Measurements from ENCODE around the gene ABCC2.
"Not testable (repeated sequence)": the region's sequence is repeated elsewhere in the genome, so short reads cannot be mapped to it uniquely, and the experiment has no call there.

ABCC2 gene

DNA sequence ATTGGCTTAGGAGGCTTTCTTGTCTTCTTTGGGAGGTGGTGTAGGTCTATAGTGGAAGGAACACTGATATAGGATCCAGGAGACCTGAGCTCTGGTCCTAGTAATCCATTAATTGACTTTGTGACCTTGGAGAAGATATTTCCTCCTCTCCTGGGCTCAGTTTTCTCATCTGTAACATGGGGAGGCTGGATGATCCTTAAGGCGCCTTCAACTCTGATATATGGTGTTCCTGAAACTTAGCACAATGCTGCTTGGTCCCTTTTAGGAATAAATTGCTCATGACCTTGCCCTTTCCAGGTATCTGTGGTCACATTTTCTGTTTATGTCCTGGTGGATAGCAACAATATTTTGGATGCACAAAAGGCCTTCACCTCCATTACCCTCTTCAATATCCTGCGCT lies 25.3 kb downstream of the ABCC2 start:
- no peak overlapping the region for H3K4me3 ChIP-seq (ENCODE audit: low read depth, low read length)

DNA sequence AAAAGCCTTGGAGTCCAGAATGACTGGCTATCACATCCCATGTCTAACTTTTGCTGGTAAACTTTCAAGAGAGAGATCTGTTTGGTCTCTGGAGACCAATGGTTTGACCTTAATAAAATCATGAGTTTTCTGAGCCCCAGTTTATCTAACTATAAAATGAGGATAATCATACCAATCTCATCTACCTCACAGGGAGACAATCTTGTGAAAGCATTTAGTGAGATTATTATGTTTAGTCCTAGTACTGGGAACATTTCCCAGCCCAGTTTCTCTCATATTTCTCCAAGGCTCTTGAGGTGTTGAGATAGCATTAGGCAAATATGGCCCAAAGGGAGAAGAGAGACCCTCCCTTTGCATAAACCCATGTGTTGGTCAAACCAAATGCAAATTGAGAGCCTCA lies 25.8 kb downstream of the ABCC2 start:
- no peak overlapping the region for H3K4me3 ChIP-seq (ENCODE audit: low read depth, low read length)

DNA sequence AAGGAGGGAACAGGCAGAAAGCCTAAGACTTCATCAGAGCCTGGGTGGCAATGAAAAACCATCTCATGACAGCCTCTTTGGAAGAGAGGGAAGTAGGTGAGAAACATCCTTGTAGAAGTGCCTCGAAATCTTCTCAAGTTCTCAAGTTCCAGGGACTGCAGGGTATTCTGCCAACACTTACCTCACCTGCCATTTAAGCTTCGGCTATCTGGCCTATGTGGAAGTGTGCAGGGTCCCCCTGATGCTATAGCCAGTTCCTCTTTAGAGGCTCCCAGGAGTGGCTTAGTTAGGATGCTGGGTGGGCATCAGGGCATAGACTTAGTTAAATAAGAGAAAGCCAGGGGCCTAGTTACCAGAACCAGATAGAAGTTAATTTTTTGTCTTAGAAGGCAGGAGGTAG lies 27.0 kb downstream of the ABCC2 start:
- no peak overlapping the region for H3K4me3 ChIP-seq (ENCODE audit: low read depth, low read length)

DNA sequence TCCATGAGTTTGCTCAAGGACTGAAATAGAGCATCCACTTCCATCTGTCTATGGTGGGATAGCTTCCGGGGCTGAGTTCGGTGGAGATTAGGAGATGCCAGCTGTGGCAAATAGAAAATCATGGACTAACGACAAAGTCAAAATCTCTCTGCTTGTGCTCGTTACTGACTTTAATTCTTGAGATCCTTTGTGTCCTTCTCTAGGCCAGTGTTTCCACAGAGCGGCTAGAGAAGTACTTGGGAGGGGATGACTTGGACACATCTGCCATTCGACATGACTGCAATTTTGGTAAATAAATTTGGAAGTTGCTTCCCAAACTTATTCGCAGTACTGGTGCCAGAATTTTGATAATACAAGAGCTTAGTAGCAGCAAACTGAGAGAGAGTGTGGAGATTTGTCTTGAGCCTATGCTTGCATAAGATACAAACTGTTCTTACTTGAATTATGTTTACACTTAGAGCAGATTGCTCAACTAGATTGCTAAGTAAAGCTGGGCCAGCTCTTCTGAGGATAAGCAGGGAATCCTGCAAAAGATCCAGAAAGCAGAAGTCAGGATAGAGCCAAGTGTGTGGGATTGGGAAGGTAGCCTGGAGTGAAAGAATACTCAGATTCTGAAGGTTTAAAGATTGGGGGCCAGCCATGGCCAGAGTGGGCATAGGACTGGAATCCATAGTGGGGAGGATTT lies 27.6 kb downstream of the ABCC2 start:
- no peak overlapping the region for H3K4me3 ChIP-seq (ENCODE audit: low read depth, low read length)

DNA sequence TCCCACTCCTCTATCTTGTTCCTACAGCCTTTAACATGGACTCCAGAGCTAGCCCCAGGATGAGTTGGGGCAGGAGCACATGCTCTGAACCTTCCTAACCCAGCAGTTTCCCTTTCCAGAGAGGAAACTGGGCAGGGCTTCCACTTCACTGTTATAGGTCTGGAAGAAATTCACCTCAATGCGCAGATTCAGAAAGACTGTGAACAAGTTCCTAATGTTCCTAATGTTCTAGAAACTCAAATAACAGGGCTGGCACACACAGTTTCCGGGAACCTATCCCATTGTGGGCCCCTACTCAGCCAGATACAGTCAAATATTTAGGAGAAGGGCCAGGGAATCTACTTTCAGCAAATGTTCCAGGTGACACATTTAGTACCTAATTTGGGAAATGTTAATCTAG lies 29.7 kb downstream of the ABCC2 start:
- no peak overlapping the region for H3K4me3 ChIP-seq (ENCODE audit: low read depth, low read length)

DNA sequence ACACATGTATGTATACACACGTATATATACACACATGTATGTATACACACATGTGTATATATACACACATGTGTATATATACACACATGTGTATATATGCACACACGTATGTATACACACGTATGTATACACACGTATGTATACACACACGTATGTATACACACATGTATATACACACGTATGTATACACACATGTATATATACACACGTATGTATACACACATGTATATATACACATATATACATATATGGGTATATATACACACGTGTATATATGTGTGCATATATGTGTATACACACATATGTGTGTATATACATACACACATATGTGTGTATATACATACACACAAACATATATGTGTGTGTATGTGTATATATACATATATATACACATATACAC lies 31.7 kb downstream of the ABCC2 start:
- no peak overlapping the region for H3K4me3 ChIP-seq (ENCODE audit: low read depth, low read length)

DNA sequence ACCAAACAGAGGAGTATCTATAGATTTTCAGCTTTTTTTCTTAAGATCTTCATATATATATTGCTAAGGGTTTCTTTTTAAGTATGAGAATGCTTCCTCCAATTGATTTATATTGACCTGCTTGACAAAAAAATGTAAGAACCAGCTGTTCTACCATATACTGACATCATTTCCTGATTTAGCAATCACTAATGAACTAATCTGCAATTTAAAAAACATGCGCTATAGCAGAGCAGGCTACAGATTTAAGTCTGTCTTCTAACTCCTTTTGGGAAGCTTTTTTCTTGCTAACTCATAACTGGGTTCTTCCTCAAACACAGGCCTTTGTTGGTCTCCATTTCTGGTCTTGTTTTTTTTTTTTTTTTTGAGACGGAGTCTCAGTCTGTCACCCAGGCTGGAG lies 33.2 kb downstream of the ABCC2 start:
- no peak overlapping the region for H3K4me3 ChIP-seq (ENCODE audit: low read depth, low read length)

DNA sequence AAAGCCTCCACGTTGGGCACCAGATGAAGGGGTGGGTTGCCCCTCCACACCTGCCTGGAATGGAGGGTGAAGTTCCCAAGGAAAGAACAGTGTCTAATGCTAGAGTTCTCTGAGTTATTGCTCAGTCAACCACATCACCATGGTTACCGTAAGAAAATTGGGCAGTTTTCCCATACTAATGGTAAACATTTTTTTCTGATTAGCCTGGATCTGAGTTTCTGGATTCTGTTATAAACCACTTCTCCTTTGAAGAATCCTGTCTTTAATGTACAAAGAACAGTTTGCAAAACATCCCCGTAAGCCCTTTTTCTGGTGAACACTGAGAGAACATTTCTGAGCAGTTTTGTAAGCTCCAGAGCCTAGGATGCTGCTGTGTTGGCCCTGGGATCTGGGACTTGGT lies 45.5 kb downstream of the ABCC2 start:
- no peak overlapping the region for H3K4me3 ChIP-seq (ENCODE audit: low read depth, low read length)

DNA sequence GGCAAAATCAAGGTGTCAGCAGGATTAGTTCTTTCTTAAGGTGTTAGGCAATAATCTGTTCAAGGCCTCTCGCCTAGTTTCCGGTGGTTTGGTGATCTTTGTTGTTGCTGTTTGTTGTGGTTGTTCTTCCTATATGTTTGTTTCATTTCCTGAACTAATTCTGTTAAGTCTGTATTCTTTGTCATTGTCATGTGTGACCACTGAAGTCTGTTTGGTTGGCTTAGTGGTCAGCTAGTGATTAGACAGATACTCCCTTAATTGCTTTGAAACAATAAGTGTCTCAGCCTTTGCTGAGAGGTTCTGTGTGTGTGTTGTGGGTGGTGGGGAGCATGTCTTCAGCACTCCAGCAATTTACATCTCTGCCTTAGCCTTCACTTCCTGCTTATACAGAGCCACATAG lies 46.0 kb downstream of the ABCC2 start:
- H3K4me3 ChIP-seq (ENCODE audit: low read depth, low read length) = no peak overlapping the region

DNA sequence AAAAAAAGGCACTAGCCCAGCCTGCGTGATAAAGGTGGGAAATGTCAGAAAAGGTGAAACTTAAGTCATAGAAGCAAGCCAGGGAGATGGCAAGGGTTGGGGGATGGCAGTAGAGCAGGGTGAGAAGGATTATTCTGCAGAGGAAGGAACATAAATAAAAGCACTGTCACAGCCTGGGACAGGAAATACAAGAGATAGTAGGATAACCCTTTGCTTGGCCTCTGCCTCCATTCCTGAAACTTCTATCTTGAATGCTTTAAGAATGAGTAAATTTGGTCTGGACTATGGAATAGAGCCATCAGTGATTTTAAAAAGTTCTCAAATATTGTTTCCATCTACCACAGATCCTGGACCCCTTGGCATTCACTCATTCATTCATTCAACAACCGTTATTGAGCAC lies 50.0 kb downstream of the ABCC2 start:
- no peak overlapping the region for H3K4me3 ChIP-seq (ENCODE audit: low read depth, low read length)

DNA sequence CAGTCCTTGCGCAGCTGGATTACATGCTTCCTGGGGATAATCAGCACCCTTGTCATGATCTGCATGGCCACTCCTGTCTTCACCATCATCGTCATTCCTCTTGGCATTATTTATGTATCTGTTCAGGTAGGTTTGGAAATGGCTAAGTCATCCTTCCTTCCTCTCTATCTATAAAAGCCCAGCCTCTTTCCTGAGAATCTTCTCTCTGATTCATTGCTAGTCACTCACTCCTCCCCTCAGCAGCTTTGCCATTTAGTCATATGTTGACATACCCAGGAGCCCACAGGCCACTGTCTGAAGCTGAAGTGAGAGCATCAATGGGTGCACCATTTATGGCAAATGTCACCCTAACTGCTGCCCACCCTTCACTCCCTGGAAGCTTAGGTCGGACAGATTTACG lies 52.0 kb downstream of the ABCC2 start:
- H3K4me3 ChIP-seq (ENCODE audit: low read depth, low read length) = no peak overlapping the region

DNA sequence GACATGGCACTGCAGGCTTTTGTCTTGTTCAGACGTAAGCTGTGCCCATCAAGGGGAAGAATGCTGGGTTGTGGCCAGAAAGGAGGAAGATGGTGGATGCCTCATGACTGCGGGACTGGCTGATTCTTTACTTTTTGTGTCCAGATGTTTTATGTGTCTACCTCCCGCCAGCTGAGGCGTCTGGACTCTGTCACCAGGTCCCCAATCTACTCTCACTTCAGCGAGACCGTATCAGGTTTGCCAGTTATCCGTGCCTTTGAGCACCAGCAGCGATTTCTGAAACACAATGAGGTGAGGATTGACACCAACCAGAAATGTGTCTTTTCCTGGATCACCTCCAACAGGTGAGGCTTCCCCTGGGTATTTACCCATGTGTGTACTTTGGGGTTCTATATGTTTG lies 53.5 kb downstream of the ABCC2 start:
- no peak overlapping the region for H3K4me3 ChIP-seq (ENCODE audit: low read depth, low read length)

DNA sequence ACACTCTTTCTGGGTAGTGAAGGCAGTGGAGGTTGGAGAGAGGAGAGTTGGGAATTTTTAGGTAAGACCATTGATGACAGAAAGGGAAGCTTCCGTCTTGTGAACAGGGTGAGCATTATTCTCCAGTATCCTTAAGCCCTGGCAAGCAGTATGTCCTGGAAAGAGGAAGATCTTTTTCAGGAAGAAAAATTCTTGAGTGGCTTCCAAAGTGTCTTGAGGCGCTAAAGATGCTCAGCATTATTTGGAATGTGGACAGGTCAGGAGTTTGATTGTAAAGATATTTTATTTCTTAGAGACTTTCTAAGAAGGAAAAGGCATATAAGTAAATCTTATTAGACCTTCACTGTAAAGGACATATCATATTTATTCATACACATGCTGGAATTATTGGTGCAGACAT lies 54.3 kb downstream of the ABCC2 start:
- H3K4me3 ChIP-seq (ENCODE audit: low read depth, low read length) = no peak overlapping the region

DNA sequence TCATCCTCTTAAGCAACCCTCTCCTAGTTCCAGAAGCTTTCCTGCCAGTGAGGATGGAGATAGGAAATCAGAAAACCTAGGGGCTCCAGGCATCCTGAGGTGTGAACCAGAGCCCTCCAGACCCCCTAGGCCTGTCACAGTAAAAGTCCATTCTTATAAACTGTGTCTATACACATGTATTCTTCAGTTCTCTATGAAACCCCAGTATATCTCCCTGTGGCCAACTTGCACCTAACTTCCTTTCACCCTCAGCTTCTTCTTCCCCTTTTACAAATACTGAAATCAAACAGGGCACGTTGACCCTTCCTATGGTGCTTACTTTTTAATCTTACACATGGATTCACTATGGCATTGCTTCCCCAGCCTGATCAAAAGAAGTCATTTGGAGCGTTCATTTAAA lies 58.4 kb downstream of the ABCC2 start:
- not testable (repeated sequence) for H3K4me3 ChIP-seq (ENCODE audit: low read depth, low read length)

DNA sequence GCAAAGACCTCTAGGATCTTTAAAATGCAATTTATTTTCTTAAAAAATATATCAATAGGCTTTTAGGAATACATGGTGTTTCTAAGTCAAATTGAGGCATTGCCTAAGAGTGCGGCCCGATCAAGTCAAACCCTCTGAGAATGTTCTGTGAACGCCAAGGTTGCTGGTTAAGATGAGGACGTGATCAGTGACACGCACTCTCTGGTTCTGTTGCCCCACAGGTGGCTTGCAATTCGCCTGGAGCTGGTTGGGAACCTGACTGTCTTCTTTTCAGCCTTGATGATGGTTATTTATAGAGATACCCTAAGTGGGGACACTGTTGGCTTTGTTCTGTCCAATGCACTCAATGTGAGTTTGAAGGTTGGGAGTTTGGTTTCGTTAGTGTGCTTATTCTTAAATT lies 59.3 kb downstream of the ABCC2 start:
- no peak overlapping the region for H3K4me3 ChIP-seq (ENCODE audit: low read depth, low read length)

DNA sequence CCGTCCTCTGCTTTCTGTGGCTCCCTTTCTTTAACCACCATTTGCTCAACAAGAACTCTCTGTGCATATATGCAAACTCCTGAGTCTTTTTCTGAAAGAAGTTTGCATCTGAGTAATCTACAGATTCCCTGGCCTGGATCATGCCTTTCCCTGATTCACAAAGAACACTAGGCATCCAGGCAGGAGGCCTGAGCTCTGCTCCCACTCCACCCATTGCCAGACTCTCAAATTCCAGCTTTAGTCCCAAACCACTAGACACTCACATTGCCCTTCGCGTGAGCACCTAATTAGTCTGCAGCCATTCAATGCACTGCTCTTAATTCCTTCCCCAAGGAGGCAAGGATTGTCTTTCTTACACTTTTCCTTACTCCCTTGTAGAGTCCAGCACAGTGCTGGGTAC lies 60.9 kb downstream of the ABCC2 start:
- no peak overlapping the region for H3K4me3 ChIP-seq (ENCODE audit: low read depth, low read length)

DNA sequence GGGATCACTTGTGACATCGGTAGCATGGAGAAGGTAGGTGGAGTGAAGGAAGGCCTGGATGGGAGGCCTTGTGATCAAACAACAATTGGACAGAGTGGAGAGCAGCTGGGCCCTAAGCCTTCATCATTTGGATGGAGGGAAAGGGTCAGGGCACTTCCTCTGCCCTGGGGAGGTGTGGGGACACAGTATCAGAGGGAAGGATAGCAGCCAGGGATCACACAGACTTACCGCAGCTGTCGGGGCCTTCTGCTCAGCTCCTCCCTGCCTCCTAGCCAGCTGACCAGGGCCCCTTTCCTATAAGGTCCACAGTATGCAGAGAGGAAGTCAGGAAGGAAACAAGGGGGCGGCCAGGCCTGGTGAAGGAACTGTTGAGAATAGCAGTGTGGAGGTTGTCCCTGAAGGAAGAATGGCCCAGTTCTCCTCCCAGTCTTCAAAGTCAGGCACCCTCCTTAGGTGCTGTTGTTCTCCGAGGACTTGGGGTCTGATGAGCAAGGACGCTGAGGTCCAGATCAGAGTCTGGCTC lies 62.1 kb downstream of the ABCC2 start:
- H3K4me3 ChIP-seq (ENCODE audit: low read depth, low read length) = no peak overlapping the region

DNA sequence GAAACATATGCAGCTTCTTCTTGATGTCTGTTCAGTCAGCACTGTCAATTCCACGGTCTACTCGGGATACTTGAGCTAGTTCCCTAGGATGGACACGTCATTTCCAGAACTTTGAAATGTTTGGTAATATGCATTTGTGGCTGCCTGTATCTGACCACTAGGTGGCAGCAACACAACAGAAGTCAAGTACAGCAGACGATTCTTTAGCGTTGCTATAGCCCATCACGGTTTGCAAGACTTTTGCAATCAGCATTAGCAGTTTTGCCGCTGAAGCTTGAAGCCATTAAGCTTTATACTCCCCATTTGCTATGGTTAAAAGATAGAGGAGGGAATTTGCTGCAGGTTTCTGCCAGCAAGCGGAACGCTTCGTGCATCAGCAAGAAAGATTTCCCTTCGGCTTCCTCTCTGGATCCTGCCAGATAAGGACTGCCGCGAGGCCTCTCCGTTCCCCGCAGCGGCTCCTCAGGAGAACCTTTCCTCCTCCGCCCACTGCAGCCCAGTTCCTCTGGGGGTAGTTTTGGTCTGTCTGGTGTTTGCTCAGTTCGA lies 63.5 kb downstream of the ABCC2 start:
- no peak overlapping the region for H3K4me3 ChIP-seq (ENCODE audit: low read depth, low read length)

DNA sequence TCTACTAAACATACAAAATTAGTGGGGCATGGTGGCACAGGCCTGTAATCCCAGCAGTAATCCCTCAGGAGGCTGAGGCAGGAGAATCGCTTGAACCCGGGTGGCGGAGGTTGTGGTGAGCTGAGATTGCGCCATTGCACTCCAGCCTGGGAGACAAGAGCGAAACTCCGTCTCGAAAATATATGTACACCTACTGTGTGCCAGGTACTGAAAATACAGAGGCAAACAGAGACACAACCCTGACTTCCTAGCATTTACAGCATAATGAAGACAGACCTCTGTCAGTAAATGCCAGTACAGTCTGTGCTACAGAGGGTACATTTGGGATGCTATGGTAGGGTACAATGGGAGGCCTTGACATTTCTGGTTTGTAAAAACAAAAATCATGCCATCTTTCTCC lies 66.6 kb downstream of the ABCC2 start:
- H3K4me3 ChIP-seq (ENCODE audit: low read depth, low read length) = no peak overlapping the region

DNA sequence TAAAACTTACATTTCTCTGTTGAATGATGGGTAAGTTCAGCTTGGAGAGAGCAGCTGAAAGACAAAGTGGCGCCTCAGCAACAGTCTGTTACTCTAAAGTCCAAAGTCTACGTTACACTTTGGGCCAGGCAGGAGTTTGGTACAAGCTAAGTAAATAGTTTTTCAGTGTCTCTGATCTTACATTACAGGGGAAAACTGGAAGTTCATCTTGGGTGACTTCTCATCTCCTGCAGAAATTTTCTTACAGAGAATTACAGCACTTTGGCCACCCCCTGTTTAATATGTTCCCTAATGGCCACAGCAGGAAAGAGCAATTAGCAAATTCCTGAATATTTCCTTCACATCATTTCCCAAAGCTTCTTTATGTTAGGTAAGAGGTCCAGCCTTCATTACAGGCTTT lies 67.1 kb downstream of the ABCC2 start:
- H3K4me3 ChIP-seq (ENCODE audit: low read depth, low read length) = no peak overlapping the region

DNA sequence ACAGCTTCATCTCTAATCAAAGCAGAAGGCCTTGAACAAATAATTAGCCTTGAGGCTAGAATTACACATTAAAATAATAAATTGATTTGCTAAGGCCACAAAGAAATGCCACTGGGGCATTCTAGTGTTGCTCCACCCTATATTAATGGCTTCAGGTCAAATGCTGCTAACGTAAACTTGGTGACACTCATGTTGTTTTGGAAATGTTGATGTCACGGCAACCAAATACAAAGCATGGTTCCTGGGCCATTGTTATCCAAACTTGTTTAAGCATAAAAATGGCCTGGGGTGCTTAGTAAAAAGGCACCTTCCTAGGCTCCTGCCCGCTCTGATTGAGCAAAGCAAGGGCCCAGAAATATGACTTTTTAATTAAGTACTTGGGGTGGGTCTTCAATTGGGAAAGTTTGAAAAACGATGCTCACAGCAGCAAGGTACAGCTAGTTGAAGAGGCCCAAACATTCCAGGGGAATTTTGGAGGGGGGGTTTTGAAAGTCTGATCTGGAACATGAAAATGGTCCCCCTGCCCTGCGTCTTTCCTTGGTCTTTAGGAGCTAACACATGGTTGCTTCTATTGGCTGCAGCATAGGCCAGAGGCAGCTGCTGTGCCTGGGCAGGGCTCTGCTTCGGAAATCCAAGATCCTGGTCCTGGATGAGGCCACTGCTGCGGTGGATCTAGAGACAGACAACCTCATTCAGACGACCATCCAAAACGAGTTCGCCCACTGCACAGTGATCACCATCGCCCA lies 67.8 kb downstream of the ABCC2 start:
- H3K4me3 ChIP-seq (ENCODE audit: low read depth, low read length) = no peak overlapping the region

DNA sequence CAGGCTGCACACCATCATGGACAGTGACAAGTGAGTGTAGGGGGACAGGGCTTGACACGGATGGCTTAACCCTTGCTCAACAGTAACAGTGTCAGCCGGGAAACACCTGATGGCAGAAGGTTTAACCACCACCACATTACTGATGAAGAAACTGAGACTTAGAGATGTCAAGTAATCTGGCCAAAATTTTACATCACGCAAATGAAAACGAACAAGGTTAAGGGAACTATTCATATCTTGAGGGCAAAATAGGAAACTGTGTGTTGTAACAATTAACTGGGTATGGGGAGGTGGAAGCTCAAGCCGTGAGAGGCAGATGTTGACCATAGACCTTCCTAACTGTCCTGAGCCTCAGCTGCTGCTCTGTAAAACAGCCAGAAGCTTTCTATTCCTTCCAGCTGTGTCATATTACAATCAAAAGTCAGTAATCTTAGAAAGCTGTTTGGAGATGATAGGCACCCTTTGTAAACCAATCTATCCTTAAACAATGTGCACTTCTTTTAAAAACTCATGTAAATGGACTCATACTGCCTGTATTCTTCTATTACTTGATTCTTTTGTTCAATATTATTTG lies 68.4 kb downstream of the ABCC2 start:
- no peak overlapping the region for H3K4me3 ChIP-seq (ENCODE audit: low read depth, low read length)
